GM23338 (cell line): ENCODE measurements around the gene ACTR2. TPM values are rescaled to one million over a fixed set of nuclear protein-coding genes. Genes with fewer than 3 reads are reported as not detected.

Experiments used
- polyA plus RNA-seq: library from polyadenylated mRNA; unstranded; fragments of >200 nt; fragmentation: Nextera tagmentation; extraction: Ambion mirVana; gene quantifications from 2 replicates; pipeline ENCODE4 v1.2.1, GENCODE V29; 2016
- total RNA-seq: library from RNA; depleted of rRNA; stranded (reverse); fragments of >200 nt; shearing (Covaris generic); gene quantifications from 2 replicates; pipeline ENCODE4 v1.2.3, GENCODE V29; 2014; rRNA removed

The ACTR2 gene
- total and polyA plus RNA-seq, 2 experiments from 2014 or later = 73.6 to 87.6 TPM

Other genes starting within 250 kb of the ACTR2 start
- gene SLC1A4, start 238.4 kb upstream of the ACTR2 start, total RNA-seq = 2.2 and 2.7 TPM in 2 replicates
- 1.3 TPM in 2 replicates for gene SLC1A4, start 238.4 kb upstream of the ACTR2 start, polyA plus RNA-seq
- 20.7 and 24.4 TPM in 2 replicates for gene CEP68, start 171.4 kb upstream of the ACTR2 start, total RNA-seq
- 11.8 and 13.0 TPM in 2 replicates for gene CEP68, start 171.4 kb upstream of the ACTR2 start, polyA plus RNA-seq
- 93.6 and 94.8 TPM in 2 replicates for gene RAB1A, start 97.7 kb upstream of the ACTR2 start, total RNA-seq
- gene RAB1A, start 97.7 kb upstream of the ACTR2 start, polyA plus RNA-seq = 140 and 172 TPM in 2 replicates
- gene SPRED2, start 204.8 kb downstream of the ACTR2 start, total RNA-seq = 10.4 and 13.0 TPM in 2 replicates
- gene SPRED2, start 204.8 kb downstream of the ACTR2 start, polyA plus RNA-seq = 7.2 and 8.7 TPM in 2 replicates